ENCODE data around the gene TCEAL8.

GRCh38 chrX:103258275-103258674 lies 3.3 kb upstream of the TCEAL8 start:
- TF ChIP-seq TAF1 (IDR thresholded peaks at IDR 0.05; ENCODE audit: low read depth) = no peak
- TF ChIP-seq TEAD4 (IDR thresholded peaks at IDR 0.05) = no peak
